HepG2 (cell line): Measurements from ENCODE around the gene RAPGEF2. TPM values are rescaled to one million over a fixed set of nuclear protein-coding genes. Genes with fewer than 3 reads are reported as not detected.

Source experiments
- ATAC-seq: fragments of 200-7000 bp; cut with Tn5 transposase; 3 replicates; pipeline ENCODE4 v1.9.1; 2020; ENCODE audit warnings: mild to moderate bottlenecking, moderate library complexity
- BruUV-seq: library from RNA; stranded (reverse); fragments of 400-500 nt; replicated peaks from 2 replicates; lab custom pipeline; 2021; lab: Mats Ljungman, UMichigan
- CTCF ChIA-PET: fragments of 300-600 bp; formaldehyde crosslinking; extraction: SDS; loops from one replicate; lab custom pipeline; 2021; ENCODE audit warnings: low total read pairs, inconsistent platforms, low intra/inter-chr PET ratio; lab: Yijun Ruan, JAX
- POLR2A ChIA-PET: fragments of 350-600 bp; sonication (Branson Sonifier 250); formaldehyde crosslinking; loops from one replicate; lab custom pipeline; 2020; ENCODE audit warnings: antibody characterized with exemption, inconsistent platforms; lab: Yijun Ruan, JAX
- DNase-seq: peaks from one replicate; pipeline ENCODE4 v3.0.0-alpha.2; 2015; ENCODE audit warnings: low spot score
- FAIRE-seq: peaks from 3 replicates; lab custom pipeline; 2011; peaks lifted over from hg19 to GRCh38; lab: Jason Lieb, UNC
- H2AFZ ChIP-seq: one replicate; pipeline ENCODE4 v1.6.1; 2011; ENCODE audit warnings: low read length, inconsistent platforms
- H3K27ac ChIP-seq: fragments of 300-600 bp; 3 replicates; pipeline ENCODE4 v1.8.0; 2011; ENCODE audit warnings: mixed run types, mild to moderate bottlenecking, mixed read lengths, low read length, inconsistent platforms; ENCODE audit not compliant: insufficient read depth; ENCODE audit errors: extremely low read length
- H3K27me3 ChIP-seq, 2 experiments: fragments of 200-600 bp in 1 of 2; 2 replicates in 1 of 2; 3 replicates in 1 of 2; pipeline versions ENCODE4 v1.6.0 to v1.8.0; 2011; ENCODE audit warnings: low read length in 2 of 2, mild to moderate bottlenecking in 2 of 2, moderate library complexity in 2 of 2, inconsistent platforms in 1 of 2; ENCODE audit not compliant: insufficient read depth in 2 of 2, control insufficient read depth in 1 of 2
- H3K36me3 ChIP-seq, 2 experiments: fragments of 200-600 bp in 1 of 2; replicated peaks in 1 of 2; 2 replicates in 1 of 2; 3 replicates in 1 of 2; pipeline versions ENCODE4 v1.5.1 to v1.8.0; 2011; ENCODE audit warnings: low read length in 2 of 2, inconsistent platforms in 1 of 2; ENCODE audit not compliant: insufficient read depth in 2 of 2, control insufficient read depth in 1 of 2
- H3K4me1 ChIP-seq: 2 replicates; pipeline ENCODE4 v1.5.1; 2012; ENCODE audit warnings: low read length, inconsistent platforms; ENCODE audit not compliant: insufficient read depth
- H3K4me2 ChIP-seq: 2 replicates; pipeline ENCODE4 v1.6.0; 2011; ENCODE audit warnings: low read depth, low read length, inconsistent platforms
- H3K4me3 ChIP-seq, 3 experiments: fragments of 200-600 bp in 1 of 3; sonication (generic), shearing (Covaris generic) in 1 of 3; replicated peaks in 1 of 3; 2 replicates each; pipeline ENCODE4 v1.5.1; 2011 to 2016; ENCODE audit warnings: low read length in 3 of 3, inconsistent platforms in 2 of 3, low read depth in 2 of 3, mild to moderate bottlenecking in 2 of 3, control low read depth in 1 of 3, mixed read lengths in 1 of 3; ENCODE audit not compliant: insufficient read depth in 1 of 3
- H3K79me2 ChIP-seq: one replicate; pipeline ENCODE4 v1.6.1; 2011; ENCODE audit warnings: low read length, inconsistent platforms; ENCODE audit not compliant: insufficient read depth
- H3K9ac ChIP-seq: 2 replicates; pipeline ENCODE4 v1.6.0; 2011; ENCODE audit warnings: mild to moderate bottlenecking, low read depth, low read length, inconsistent platforms; ENCODE audit not compliant: insufficient read depth
- H3K9me3 ChIP-seq: 2 replicates; pipeline ENCODE4 v1.5.1; 2012; ENCODE audit warnings: mild to moderate bottlenecking, low read length
- H4K20me1 ChIP-seq: 2 replicates; pipeline ENCODE4 v1.6.0; 2011; ENCODE audit warnings: inconsistent platforms, mild to moderate bottlenecking, low read length, moderate library complexity; ENCODE audit not compliant: insufficient read depth
- CEBPB ChIP-seq: IDR thresholded peaks from 2 replicates; pipeline ENCODE4 v1.6.1; 2011; ENCODE audit warnings: low read depth, low read length, improper control_type of control experiment, borderline replicate concordance
- HCFC1 ChIP-seq: fragments of 150-350 bp; IDR thresholded peaks from 2 replicates; pipeline ENCODE4 v1.6.1; 2014; ENCODE audit warnings: low read depth, low read length
- MAFF ChIP-seq: IDR thresholded peaks from 2 replicates; pipeline ENCODE4 v1.6.1; 2011; ENCODE audit warnings: low read depth, low read length, improper control_type of control experiment
- MAFK ChIP-seq, 2 experiments: IDR thresholded peaks in 1 of 2; conservative IDR thresholded peaks in 1 of 2; 2 replicates each; pipeline ENCODE4 v1.6.1; 2011; ENCODE audit warnings: improper control_type of control experiment in 2 of 2, low read length in 2 of 2
- MLLT10 ChIP-seq: sonication (generic); formaldehyde crosslinking; IDR thresholded peaks from 2 replicates; pipeline ENCODE4 v1.4.0; 2020; ENCODE audit warnings: missing genetic modification reagents
- SMC3 ChIP-seq: IDR thresholded peaks from 2 replicates; pipeline ENCODE4 v1.6.1; 2011; ENCODE audit warnings: low read length, improper control_type of control experiment
- STAG1 ChIP-seq: sonication (generic); formaldehyde crosslinking; IDR thresholded peaks from 2 replicates; pipeline ENCODE4 v1.4.0; 2020; ENCODE audit warnings: missing genetic modification reagents
- ZNF18 ChIP-seq: sonication (generic); formaldehyde crosslinking; IDR thresholded peaks from 2 replicates; pipeline ENCODE4 v1.8.0; 2022; ENCODE audit warnings: mild to moderate bottlenecking, missing genetic modification reagents; ENCODE audit not compliant: insufficient replicate concordance
- ZNF841 ChIP-seq: sonication (generic); formaldehyde crosslinking; IDR thresholded peaks from 2 replicates; pipeline ENCODE4 v1.8.1; 2023; ENCODE audit warnings: missing genetic modification reagents, borderline replicate concordance
- WGBS: methylation state at CpG from one replicate; pipeline ENCODE4 v1.1.6; 2017; ENCODE audit warnings: low lambda C conversion rate; 5-methylcytosine and 5-hydroxymethylcytosine counted together
- in situ Hi-C: cut with HindIII; loops from 2 replicates; pipeline ENCODE4 v1.10.0; 2017; ENCODE audit warnings: low pct_unique_long_range_greater_than_20kb; ENCODE audit not compliant: extremely low pct_ligation_motif_present
- intact Hi-C: fragments of 100-400 bp; cut with micrococcal nuclease; formaldehyde crosslinking; loops from one replicate; pipeline ENCODE4 v1.10.0; 2022; ENCODE audit not compliant: unreplicated experiment
- polyA plus RNA-seq, 8 experiments: library from polyadenylated mRNA; depleted of rRNA in 3 of 8; stranded (reverse) in 7 of 8; unstranded in 1 of 8; fragments of >200 nt; fragmentation: Illumina TruSeq in 4 of 8; extraction: Trizol in 4 of 8; gene quantifications; 2 replicates each; pipeline versions ENCODE4 v1.2.1 to v1.2.3, GENCODE V29; 2011 to 2016; ENCODE audit warnings: low read depth in 4 of 8, missing spikeins in 1 of 8, mixed read lengths in 1 of 8; ENCODE audit not compliant: insufficient read depth in 1 of 8
- total RNA-seq, 5 experiments: library from RNA; depleted of rRNA; stranded (reverse); fragments of >200 nt; fragmentation: Illumina TruSeq; extraction: Trizol; gene quantifications; 2 replicates each; pipeline ENCODE4 v1.2.3, GENCODE V29; 2016; ENCODE audit warnings: low read depth in 1 of 5
- TF ChIP-seq, protein P1 (sequence below): sonication (generic); formaldehyde crosslinking; IDR thresholded peaks from 2 replicates; pipeline ENCODE4 v1.5.0; 2020; ENCODE audit warnings: mild to moderate bottlenecking, missing genetic modification reagents, moderate library complexity

Gene RAPGEF2
- total and polyA plus RNA-seq, 2 of the 13 experiments (the other 11 are each of a cell fraction or from before 2014, with no cell fraction given), result 19.2 to 23.0 TPM

- H2AFZ ChIP-seq, result no peak overlapping the region
- DNase-seq (peak; percentile 65), ATAC-seq (peak; percentile 70), FAIRE-seq (peak; percentile 51)
- WGBS, result 69% methylated on average over 5 of the region's 5 CpGs
- TF ChIP-seq, protein P1, sequence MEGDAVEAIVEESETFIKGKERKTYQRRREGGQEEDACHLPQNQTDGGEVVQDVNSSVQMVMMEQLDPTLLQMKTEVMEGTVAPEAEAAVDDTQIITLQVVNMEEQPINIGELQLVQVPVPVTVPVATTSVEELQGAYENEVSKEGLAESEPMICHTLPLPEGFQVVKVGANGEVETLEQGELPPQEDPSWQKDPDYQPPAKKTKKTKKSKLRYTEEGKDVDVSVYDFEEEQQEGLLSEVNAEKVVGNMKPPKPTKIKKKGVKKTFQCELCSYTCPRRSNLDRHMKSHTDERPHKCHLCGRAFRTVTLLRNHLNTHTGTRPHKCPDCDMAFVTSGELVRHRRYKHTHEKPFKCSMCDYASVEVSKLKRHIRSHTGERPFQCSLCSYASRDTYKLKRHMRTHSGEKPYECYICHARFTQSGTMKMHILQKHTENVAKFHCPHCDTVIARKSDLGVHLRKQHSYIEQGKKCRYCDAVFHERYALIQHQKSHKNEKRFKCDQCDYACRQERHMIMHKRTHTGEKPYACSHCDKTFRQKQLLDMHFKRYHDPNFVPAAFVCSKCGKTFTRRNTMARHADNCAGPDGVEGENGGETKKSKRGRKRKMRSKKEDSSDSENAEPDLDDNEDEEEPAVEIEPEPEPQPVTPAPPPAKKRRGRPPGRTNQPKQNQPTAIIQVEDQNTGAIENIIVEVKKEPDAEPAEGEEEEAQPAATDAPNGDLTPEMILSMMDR (CRISPR knock-in tag), result peak; percentile 49
- TF ChIP-seq MAFF (0 out of 2 replicates have a peak, but pooled peaks have one; percentile 7), MLLT10 (no peak), SMC3 (peak; percentile 39; the same call in 1 of the 2 replicates), CEBPB (no peak), ZNF18 (CRISPR knock-in tag) (no peak), ZNF841 (CRISPR knock-in tag) (no peak), MAFK (conservative IDR thresholded peaks at IDR 0.05 in 1 of 2, IDR thresholded peaks at IDR 0.05 in 1 of 2; ENCODE audit: low read length in 2 of 2) (peak in 1 of 2 experiments; percentile 9; a peak in 1 of 4 replicates), STAG1 (CRISPR knock-in tag) (peak; percentile 57; the same call in 1 of the 2 replicates), HCFC1 (no peak)
- no peaks in the 10 kb centered on the region for H3K79me2 ChIP-seq
- no peaks in the 10 kb centered on the region for H3K27me3 ChIP-seq
- H3K4me2 ChIP-seq, result no peak overlapping the region
- ChIA-PET CTCF (interaction anchor here (1.7 kb wide), 1 partner anchor 335 kb away, joined by 6 read pairs; no protein-coding TSS in a partner anchor), POLR2A (no interaction called here)
- in situ Hi-C loops (no loop called here), intact Hi-C loops (loop anchor here (1.0 kb wide), 1 partner anchor 335 kb away; no protein-coding TSS in a partner anchor)
- no peaks in the 10 kb centered on the region for H3K9me3 ChIP-seq
- BruUV-seq, result no TSS peak
- H3K9ac ChIP-seq, result no peak overlapping the region
- H3K4me1 ChIP-seq, result no peaks in the 10 kb centered on the region
- H3K36me3 ChIP-seq, result peaks cover 1 to 6% of the 10 kb centered on the region in 2 experiments; a peak in 1 of 5 replicates
- no peak overlapping the region for H3K27ac ChIP-seq
- no peaks in the 10 kb centered on the region for H4K20me1 ChIP-seq
- H3K4me3 ChIP-seq, result no peak overlapping the region
Observed at GRCh38 chr4:159191989-159192388, 89.1 kb downstream of the RAPGEF2 start.
